Fibroblast of lung (primary cell): Measurements from ENCODE around the gene NPM3. TPM values are rescaled to one million over a fixed set of nuclear protein-coding genes. Genes with fewer than 3 reads are reported as not detected.

Experiments
- DNase-seq, 2 donors: peaks; one replicate each; pipeline versions ENCODE4 v3.0.0 to v3.0.0-alpha.2; 2010; ENCODE audit warnings: low read depth in 2 of 2
- H2AFZ ChIP-seq: 2 replicates; pipeline ENCODE4 v1.5.1; 2012; ENCODE audit warnings: low read length, control low read depth, inconsistent platforms
- H3K27ac ChIP-seq: 2 replicates; pipeline ENCODE4 v1.5.1; 2011; ENCODE audit warnings: low read length, control low read depth; ENCODE audit not compliant: insufficient read depth
- H3K27me3 ChIP-seq: 2 replicates; pipeline ENCODE4 v1.5.1; 2011; ENCODE audit warnings: mild to moderate bottlenecking, low read length; ENCODE audit not compliant: control insufficient read depth, insufficient read depth
- H3K36me3 ChIP-seq: 2 replicates; pipeline ENCODE4 v1.5.1; 2011; ENCODE audit warnings: low read length; ENCODE audit not compliant: control insufficient read depth, insufficient read depth
- H3K4me1 ChIP-seq: 2 replicates; pipeline ENCODE4 v1.5.1; 2011; ENCODE audit warnings: low read length; ENCODE audit not compliant: control insufficient read depth, insufficient read depth; ENCODE audit errors: extremely low read depth
- H3K4me2 ChIP-seq: 2 replicates; pipeline ENCODE4 v1.5.1; 2011; ENCODE audit warnings: low read length, control low read depth; ENCODE audit not compliant: insufficient read depth; ENCODE audit errors: extremely low read depth
- H3K4me3 ChIP-seq, 4 experiments: fragments of 200-600 bp in 1 of 4; sonication (generic) in 1 of 4; replicated peaks in 1 of 4; 2 replicates each; pipeline ENCODE4 v1.5.1; 2011 to 2016; ENCODE audit warnings: low read length in 4 of 4, low read depth in 3 of 4, mild to moderate bottlenecking in 3 of 4, control low read depth in 2 of 4, inconsistent platforms in 1 of 4, mixed read lengths in 1 of 4; ENCODE audit not compliant: insufficient read depth in 1 of 4; ENCODE audit errors: control extremely low read depth in 1 of 4
- H3K79me2 ChIP-seq: 2 replicates; pipeline ENCODE4 v1.5.1; 2012; ENCODE audit warnings: mild to moderate bottlenecking, low read length, inconsistent platforms; ENCODE audit not compliant: control insufficient read depth, insufficient read depth
- H3K9ac ChIP-seq: 2 replicates; pipeline ENCODE4 v1.5.1; 2011; ENCODE audit warnings: mild to moderate bottlenecking, low read length, control low read depth; ENCODE audit not compliant: insufficient read depth
- H3K9me3 ChIP-seq: 2 replicates; pipeline ENCODE4 v1.5.1; 2012; ENCODE audit warnings: low read depth, low read length; ENCODE audit not compliant: control insufficient read depth, insufficient read depth
- H4K20me1 ChIP-seq: 2 replicates; pipeline ENCODE4 v1.5.1; 2011; ENCODE audit warnings: low read length; ENCODE audit not compliant: control insufficient read depth, insufficient read depth; ENCODE audit errors: extremely low read depth
- CTCF ChIP-seq, 2 donors: IDR thresholded peaks in 1 of 2; conservative IDR thresholded peaks in 1 of 2; 1 replicate in 1 of 2; 2 replicates in 1 of 2; pipeline ENCODE4 v1.5.1; 2011 to 2012; ENCODE audit warnings: low read length in 2 of 2, control low read depth in 1 of 2, inconsistent platforms in 1 of 2, low read depth in 1 of 2, mild to moderate bottlenecking in 1 of 2
- EZH2 ChIP-seq: IDR thresholded peaks from 2 replicates; pipeline ENCODE4 v1.5.1; 2012; ENCODE audit warnings: low read length, control low read depth, mild to moderate bottlenecking; ENCODE audit errors: missing control alignments
- polyA plus RNA-seq, 2 donors: library from polyadenylated mRNA; depleted of rRNA in 1 of 2; stranded (reverse) in 1 of 2; unstranded in 1 of 2; fragments of >200 nt; gene quantifications; 2 replicates each; pipeline ENCODE4 v1.2.1, GENCODE V29; 2011 to 2012; ENCODE audit warnings: missing spikeins in 1 of 2
- total RNA-seq: library from RNA; depleted of rRNA; stranded (reverse); fragments of >200 nt; gene quantifications from 2 replicates; pipeline ENCODE4 v1.2.1, GENCODE V29; 2014

The NPM3 gene
- total and polyA plus RNA-seq, 2 donors (not counting 1 experiment from before 2014, with no cell fraction given), result 29.1 to 80.8 TPM

- DNase-seq, result no peak
- Histone ChIP-seq H3K27ac (no peak overlapping the region), H2AFZ (no peak overlapping the region), H3K27me3 (peaks cover 18% of the 10 kb centered on the region), H3K4me2 (no peak overlapping the region), H4K20me1 (no peaks in the 10 kb centered on the region), H3K79me2 (no peaks in the 10 kb centered on the region), H3K4me3 (no peak overlapping the region), H3K9me3 (no peaks in the 10 kb centered on the region), H3K36me3 (no peaks in the 10 kb centered on the region), H3K9ac (no peak overlapping the region), H3K4me1 (no peaks in the 10 kb centered on the region)
- TF ChIP-seq EZH2 (no peak), CTCF (conservative IDR thresholded peaks at IDR 0.05 in 1 of 2, IDR thresholded peaks at IDR 0.05 in 1 of 2; ENCODE audit: low read depth in 1 of 2, low read length in 2 of 2) (no peak)
Observed at GRCh38 chr10:101758858-101759257, 24.4 kb downstream of the NPM3 start.

- Histone ChIP-seq H3K4me3 (no peak overlapping the region), H3K36me3 (no peaks in the 10 kb centered on the region), H3K4me1 (no peaks in the 10 kb centered on the region), H3K27me3 (peaks cover 8% of the 10 kb centered on the region), H4K20me1 (no peaks in the 10 kb centered on the region), H3K9ac (no peak overlapping the region), H3K4me2 (no peak overlapping the region), H3K79me2 (no peaks in the 10 kb centered on the region), H2AFZ (no peak overlapping the region), H3K9me3 (no peaks in the 10 kb centered on the region), H3K27ac (no peak overlapping the region)
- TF ChIP-seq EZH2, result no peak
- TF ChIP-seq CTCF (conservative IDR thresholded peaks at IDR 0.05 in 1 of 2, IDR thresholded peaks at IDR 0.05 in 1 of 2; ENCODE audit: low read depth in 1 of 2, low read length in 2 of 2), result no peak
- DNase-seq, result no peak
Observed at GRCh38 chr10:101752241-101752640, 31.0 kb downstream of the NPM3 start.

GRCh38 chr10:101749047-101750016, 33.9 kb downstream of the NPM3 start:
- no peaks in the 10 kb centered on the region for H3K4me1 ChIP-seq
- H4K20me1 ChIP-seq, result no peaks in the 10 kb centered on the region
- no peaks in the 10 kb centered on the region for H3K9me3 ChIP-seq
- no peak overlapping the region for H3K27ac ChIP-seq
- no peak overlapping the region for H2AFZ ChIP-seq
- no peak overlapping the region for H3K9ac ChIP-seq
- H3K27me3 ChIP-seq, result peaks cover 10% of the 10 kb centered on the region
- TF ChIP-seq CTCF (conservative IDR thresholded peaks at IDR 0.05 in 1 of 2, IDR thresholded peaks at IDR 0.05 in 1 of 2; ENCODE audit: low read depth in 1 of 2, low read length in 2 of 2), result no peak
- no peak for TF ChIP-seq EZH2
- DNase-seq, result no peak
- H3K36me3 ChIP-seq, result no peaks in the 10 kb centered on the region
- no peaks in the 10 kb centered on the region for H3K79me2 ChIP-seq
- H3K4me3 ChIP-seq, result no peak overlapping the region
- H3K4me2 ChIP-seq, result no peak overlapping the region
